Measurements from ENCODE around the gene EFHC2.

Gene EFHC2

GRCh38 chrX:44183329-44183728 lies 160.1 kb downstream of the EFHC2 start:
- no peak for DNase-seq (ENCODE audit: low spot score)

GRCh38 chrX:44178274-44179053 lies 165.0 kb downstream of the EFHC2 start:
- Histone ChIP-seq H3K27ac (no peak overlapping the region), H3K4me3 (no peak overlapping the region)
- no peak for TF ChIP-seq CTCF (IDR thresholded peaks at IDR 0.05)
- no peak for DNase-seq (ENCODE audit: low spot score)

More at GRCh38 chrX:44183329-44183728, 160.1 kb downstream of the EFHC2 start:
- TF ChIP-seq CTCF (IDR thresholded peaks at IDR 0.05), result no peak
- Histone ChIP-seq H3K27ac (no peak overlapping the region), H3K4me3 (no peak overlapping the region)

DNA sequence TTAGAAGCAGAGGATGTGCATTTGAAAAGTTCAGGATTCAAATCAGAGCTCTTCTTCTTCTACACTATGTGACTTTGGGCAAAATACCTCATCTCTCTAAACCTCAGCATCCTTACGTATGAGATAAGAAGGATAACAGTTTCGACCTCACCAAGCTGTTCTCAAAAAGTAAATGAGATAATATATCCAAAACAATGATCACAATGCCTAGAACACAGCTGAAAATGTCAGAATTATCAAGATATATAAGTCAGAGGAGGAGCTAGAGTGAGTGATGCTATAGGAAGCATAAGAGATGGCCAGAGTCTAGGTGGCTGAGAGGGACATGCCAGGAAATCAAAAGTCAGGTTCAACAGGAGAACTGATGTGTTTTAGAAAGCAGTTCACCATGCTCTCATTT lies 168.0 kb downstream of the EFHC2 start:
- Histone ChIP-seq H3K27ac (no peak overlapping the region), H3K4me3 (no peak overlapping the region)
- no peak for DNase-seq (ENCODE audit: low spot score)
- no peak for TF ChIP-seq CTCF (IDR thresholded peaks at IDR 0.05)

GRCh38 chrX:44174061-44174460 lies 169.4 kb downstream of the EFHC2 start:
- Histone ChIP-seq H3K27ac (no peak overlapping the region), H3K4me3 (no peak overlapping the region)
- TF ChIP-seq CTCF (IDR thresholded peaks at IDR 0.05), result no peak
- no peak for DNase-seq (ENCODE audit: low spot score)

GRCh38 chrX:44173219-44173618 lies 170.3 kb downstream of the EFHC2 start:
- TF ChIP-seq CTCF (IDR thresholded peaks at IDR 0.05), result no peak
- no peak overlapping the region for H3K4me3 ChIP-seq
- DNase-seq (ENCODE audit: low spot score), result no peak

GRCh38 chrX:44167116-44167515 lies 176.4 kb downstream of the EFHC2 start:
- no peak for DNase-seq (ENCODE audit: low spot score)
- Histone ChIP-seq H3K27ac (no peak overlapping the region), H3K4me3 (no peak overlapping the region)
- TF ChIP-seq CTCF (IDR thresholded peaks at IDR 0.05), result no peak

More at GRCh38 chrX:44173219-44173618, 170.3 kb downstream of the EFHC2 start:
- H3K27ac ChIP-seq, result no peak overlapping the region

DNA sequence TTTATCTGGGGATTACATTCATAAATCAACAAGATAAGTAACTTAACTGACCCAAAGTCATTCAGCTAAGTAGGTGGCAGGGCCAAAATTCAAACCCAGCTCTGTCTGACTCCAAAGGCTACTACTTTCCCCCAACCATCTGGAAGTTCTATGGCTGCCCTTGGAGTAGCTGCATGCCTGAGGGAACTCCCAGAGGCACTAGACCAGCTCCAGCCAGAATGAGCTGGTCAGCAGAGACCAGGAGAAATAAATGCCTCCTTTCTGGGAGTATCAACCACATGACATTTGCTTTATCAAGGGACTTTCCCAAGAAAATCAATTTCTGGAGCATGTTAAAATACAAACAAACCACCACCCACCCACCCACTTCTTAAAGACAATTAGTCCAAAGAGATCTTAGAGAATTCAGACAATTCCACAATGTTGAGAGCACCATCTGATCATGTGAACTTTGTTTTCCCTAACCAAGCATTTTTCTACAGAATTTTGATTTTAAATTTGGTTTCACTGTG lies 180.5 kb downstream of the EFHC2 start:
- TF ChIP-seq CTCF (IDR thresholded peaks at IDR 0.05), result no peak
- Histone ChIP-seq H3K27ac (no peak overlapping the region), H3K4me3 (no peak overlapping the region)
- DNase-seq (ENCODE audit: low spot score), result no peak
